ENCODE measurements around the gene SLITRK6. TPM values are rescaled to one million over a fixed set of nuclear protein-coding genes. Genes with fewer than 3 reads are reported as not detected.

Gene SLITRK6, protein sequence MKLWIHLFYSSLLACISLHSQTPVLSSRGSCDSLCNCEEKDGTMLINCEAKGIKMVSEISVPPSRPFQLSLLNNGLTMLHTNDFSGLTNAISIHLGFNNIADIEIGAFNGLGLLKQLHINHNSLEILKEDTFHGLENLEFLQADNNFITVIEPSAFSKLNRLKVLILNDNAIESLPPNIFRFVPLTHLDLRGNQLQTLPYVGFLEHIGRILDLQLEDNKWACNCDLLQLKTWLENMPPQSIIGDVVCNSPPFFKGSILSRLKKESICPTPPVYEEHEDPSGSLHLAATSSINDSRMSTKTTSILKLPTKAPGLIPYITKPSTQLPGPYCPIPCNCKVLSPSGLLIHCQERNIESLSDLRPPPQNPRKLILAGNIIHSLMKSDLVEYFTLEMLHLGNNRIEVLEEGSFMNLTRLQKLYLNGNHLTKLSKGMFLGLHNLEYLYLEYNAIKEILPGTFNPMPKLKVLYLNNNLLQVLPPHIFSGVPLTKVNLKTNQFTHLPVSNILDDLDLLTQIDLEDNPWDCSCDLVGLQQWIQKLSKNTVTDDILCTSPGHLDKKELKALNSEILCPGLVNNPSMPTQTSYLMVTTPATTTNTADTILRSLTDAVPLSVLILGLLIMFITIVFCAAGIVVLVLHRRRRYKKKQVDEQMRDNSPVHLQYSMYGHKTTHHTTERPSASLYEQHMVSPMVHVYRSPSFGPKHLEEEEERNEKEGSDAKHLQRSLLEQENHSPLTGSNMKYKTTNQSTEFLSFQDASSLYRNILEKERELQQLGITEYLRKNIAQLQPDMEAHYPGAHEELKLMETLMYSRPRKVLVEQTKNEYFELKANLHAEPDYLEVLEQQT
- total RNA-seq: not detected

DNA sequence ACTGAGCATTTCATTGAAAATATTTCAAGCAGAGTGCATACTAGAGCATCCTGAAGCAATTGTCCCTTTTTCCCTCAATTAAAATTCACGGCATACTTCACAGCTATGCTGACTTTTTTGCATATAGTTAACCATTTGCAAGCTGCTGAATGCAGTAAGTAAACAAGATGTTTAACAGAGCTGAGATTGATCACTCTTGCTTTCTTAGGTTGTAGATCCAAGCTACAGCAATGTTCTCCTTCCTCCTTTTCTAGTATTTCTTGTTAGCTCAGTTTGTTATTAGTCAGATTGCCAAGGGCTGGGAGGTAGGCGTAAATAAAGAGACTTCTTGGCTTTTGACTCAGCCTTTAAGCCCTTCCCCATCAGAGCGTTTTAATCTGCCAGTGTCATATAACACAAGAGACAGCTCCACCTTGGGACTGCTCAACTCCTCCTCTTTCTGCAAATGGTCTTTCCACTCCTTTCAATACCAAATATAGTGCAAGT is at the start of gene SLITRK6:
TSS of gene SLITRK6 (minus strand) at position 323 of the 486 bp plus-strand sequence. CDS start 2,911 bp downstream, outside the sequence.
- POLR2A ChIA-PET: no interaction called here
- Mint-ChIP-seq H3K27ac (no peak within 1 kb of the TSS), H3K4me1 (ENCODE audit: low read depth) (no peaks in the 10 kb centered on the region), H3K36me3 (no peaks in the 10 kb centered on the region), H3K27me3 (no peaks in the 10 kb centered on the region), H3K4me3 (no peak within 1 kb of the TSS), H3K9me3 (no peaks in the 10 kb centered on the region)
- CTCF ChIA-PET: no interaction called here
- intact Hi-C loops (cut with micrococcal nuclease): no loop called here
- no peak for DNase-seq

DNA sequence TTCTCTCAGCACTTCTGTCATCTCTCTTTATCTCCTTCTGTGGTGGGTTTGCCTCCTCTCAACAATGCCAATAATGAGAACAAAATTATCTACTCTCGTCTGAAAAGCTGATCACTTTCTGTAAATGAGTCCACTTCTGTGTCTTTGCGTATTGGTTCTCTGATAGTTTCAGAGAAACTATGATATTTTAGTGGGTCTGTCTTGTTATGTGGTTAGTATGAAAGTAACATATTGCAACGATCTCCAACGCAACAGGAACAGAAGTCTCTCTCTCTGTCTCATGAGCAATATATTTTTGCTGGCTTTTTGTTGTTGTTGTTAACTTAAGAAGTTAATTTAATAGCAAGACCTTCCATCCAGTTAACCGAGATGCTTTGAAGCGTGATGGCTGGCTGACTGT is 47.8 kb upstream of the SLITRK6 start:
- ChIA-PET CTCF (no interaction called here), POLR2A (no interaction called here)
- H3K9me3 Mint-ChIP-seq: peaks cover 24% of the 10 kb centered on the region
- intact Hi-C loops (cut with micrococcal nuclease): no loop called here
- no peak for DNase-seq
- H3K36me3 Mint-ChIP-seq: no peaks in the 10 kb centered on the region
- H3K4me3 Mint-ChIP-seq: no peak overlapping the region
- no peak overlapping the region for H3K27ac Mint-ChIP-seq
- no peaks in the 10 kb centered on the region for H3K4me1 Mint-ChIP-seq (ENCODE audit: low read depth)
- no peaks in the 10 kb centered on the region for H3K27me3 Mint-ChIP-seq

DNA sequence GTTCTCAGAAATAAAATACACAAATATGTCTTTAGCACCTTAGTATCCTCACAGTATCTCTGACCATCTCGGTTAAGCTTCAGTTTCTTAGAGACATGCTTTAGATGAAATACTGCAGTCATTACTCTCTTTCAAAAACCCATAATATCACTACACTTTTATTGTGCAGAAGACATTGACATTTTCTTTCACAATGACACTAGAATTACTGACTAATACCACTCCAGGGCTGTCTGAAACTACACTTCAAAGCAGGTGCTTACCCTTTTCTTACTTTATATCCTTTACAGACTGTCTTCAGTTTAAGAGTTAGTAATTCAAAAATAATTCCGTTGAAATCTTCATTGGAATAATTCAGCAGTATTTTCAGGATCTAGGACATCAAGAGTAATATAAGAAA is 42.2 kb upstream of the SLITRK6 start:
- POLR2A ChIA-PET: no interaction called here
- CTCF ChIA-PET: no interaction called here

DNA sequence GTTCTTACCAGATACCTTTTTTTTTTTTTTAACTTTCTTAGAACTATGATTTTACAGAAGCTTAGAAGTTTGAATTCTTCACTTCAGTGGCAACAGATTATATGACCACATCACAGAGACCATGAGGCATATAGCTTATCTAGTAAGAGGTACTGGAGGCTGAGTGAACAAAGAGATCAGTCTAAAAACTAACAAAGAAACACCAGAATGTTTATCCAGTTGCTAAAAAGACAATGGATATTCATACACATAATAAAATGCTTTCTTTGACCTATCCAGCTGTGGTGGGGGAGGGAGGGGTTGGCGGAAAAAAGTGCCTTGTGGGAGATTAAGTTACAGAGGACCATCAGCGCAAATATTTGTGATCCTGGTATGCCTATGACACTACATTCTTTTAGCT is 34.7 kb upstream of the SLITRK6 start:
- no peak overlapping the region for H3K27ac Mint-ChIP-seq

More for the DNA sequence above, 42.2 kb upstream of the SLITRK6 start:
- no peaks in the 10 kb centered on the region for H3K4me1 Mint-ChIP-seq (ENCODE audit: low read depth)
- DNase-seq: no peak
- peaks cover 4% of the 10 kb centered on the region for H3K9me3 Mint-ChIP-seq
- H3K36me3 Mint-ChIP-seq: no peaks in the 10 kb centered on the region
- intact Hi-C loops (cut with micrococcal nuclease): no loop called here
- no peak overlapping the region for H3K27ac Mint-ChIP-seq
- H3K4me3 Mint-ChIP-seq: no peak overlapping the region
- H3K27me3 Mint-ChIP-seq: no peaks in the 10 kb centered on the region

DNA sequence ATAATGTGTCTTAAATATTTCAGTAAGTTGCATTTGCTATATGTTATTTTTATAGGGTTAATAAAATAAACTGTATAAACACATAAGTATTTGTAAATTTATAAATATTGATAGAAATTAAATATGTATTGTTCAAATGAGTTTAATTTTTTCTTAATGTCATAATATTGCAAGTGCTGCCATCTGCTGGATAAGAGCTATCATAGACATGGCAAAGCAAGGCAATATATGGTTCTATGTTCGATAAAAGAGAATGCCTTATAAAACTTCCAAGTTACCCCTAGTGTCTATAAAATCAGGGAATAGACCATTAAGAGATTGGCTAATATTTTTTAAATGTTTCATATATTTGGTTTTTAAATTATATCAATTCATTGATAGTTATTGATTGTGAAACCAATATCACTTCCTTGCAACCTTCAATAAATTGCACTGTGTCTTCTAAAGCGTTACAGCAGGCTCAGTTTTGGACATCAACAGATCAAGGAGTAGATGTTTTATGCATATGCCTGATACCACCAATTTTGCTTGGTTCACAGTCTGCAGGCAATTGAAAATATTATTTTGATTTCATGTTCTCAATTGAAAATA is 29.0 kb upstream of the SLITRK6 start:
- Mint-ChIP-seq H3K36me3 (no peaks in the 10 kb centered on the region), H3K27me3 (no peaks in the 10 kb centered on the region), H3K9me3 (no peaks in the 10 kb centered on the region), H3K4me3 (no peak overlapping the region), H3K27ac (no peak overlapping the region), H3K4me1 (ENCODE audit: low read depth) (no peaks in the 10 kb centered on the region)
- intact Hi-C loops (cut with micrococcal nuclease): loop anchor here (1.0 kb wide), 1 partner anchor 932 kb away; no protein-coding TSS in a partner anchor
- POLR2A ChIA-PET: no interaction called here
- DNase-seq: no peak
- CTCF ChIA-PET: interaction anchor here (0.7 to 1.4 kb wide), 7 partner anchors 11 to 931 kb away, joined by 3 to 4 read pairs (median 3); no protein-coding TSS in a partner anchor

More for the DNA sequence above, 34.7 kb upstream of the SLITRK6 start:
- POLR2A ChIA-PET: no interaction called here
- CTCF ChIA-PET: no interaction called here
- no peaks in the 10 kb centered on the region for H3K36me3 Mint-ChIP-seq
- no peaks in the 10 kb centered on the region for H3K4me1 Mint-ChIP-seq (ENCODE audit: low read depth)
- intact Hi-C loops (cut with micrococcal nuclease): no loop called here
- H3K4me3 Mint-ChIP-seq: no peak overlapping the region
- no peaks in the 10 kb centered on the region for H3K9me3 Mint-ChIP-seq
- no peaks in the 10 kb centered on the region for H3K27me3 Mint-ChIP-seq
- no peak for DNase-seq

DNA sequence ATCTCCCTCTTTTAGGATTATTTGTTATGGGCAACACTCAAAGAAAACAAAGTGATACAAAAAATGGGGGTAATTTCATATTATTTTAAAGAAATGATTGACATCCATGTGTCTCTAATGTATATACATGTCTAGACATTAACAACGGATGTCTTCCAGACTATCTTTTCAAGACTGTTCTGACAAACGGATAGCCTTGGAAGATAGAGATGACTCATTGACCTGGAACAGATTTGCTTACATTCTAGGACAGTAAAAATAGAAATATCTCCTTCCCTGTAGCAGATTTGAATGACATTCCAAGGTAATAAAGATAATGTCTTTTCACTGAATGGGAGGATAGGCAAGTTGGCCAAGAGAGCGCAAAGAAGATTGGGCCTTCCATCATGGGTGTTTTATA is 26.2 kb upstream of the SLITRK6 start:
- intact Hi-C loops (cut with micrococcal nuclease): no loop called here
- ChIA-PET CTCF (no interaction called here), POLR2A (no interaction called here)
- DNase-seq: no peak
- Mint-ChIP-seq H3K27me3 (no peaks in the 10 kb centered on the region), H3K9me3 (no peaks in the 10 kb centered on the region), H3K36me3 (no peaks in the 10 kb centered on the region), H3K27ac (no peak overlapping the region), H3K4me3 (no peak overlapping the region), H3K4me1 (ENCODE audit: low read depth) (no peaks in the 10 kb centered on the region)

DNA sequence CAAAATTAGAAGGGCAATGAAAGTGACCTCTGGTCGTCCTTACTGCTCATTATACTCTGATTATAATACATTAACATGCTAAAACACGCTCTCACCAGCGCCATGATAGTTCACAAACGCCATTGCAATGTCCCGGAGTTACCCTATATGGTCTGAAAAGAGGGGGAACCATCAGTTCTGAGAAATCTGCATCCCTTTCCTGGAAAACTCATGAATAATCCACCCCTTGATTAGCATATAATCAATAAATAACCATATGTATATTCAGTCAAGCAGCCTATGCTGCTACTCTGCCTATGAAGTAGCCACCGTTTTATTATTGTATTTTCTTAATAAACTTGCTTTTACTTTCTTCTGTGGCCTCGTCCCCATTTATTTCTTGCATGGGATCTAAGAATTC is 24.6 kb upstream of the SLITRK6 start:
- no peak for DNase-seq
- H3K4me3 Mint-ChIP-seq: no peak overlapping the region
- no peaks in the 10 kb centered on the region for H3K36me3 Mint-ChIP-seq
- H3K27me3 Mint-ChIP-seq: no peaks in the 10 kb centered on the region
- H3K9me3 Mint-ChIP-seq: no peaks in the 10 kb centered on the region
- no peaks in the 10 kb centered on the region for H3K4me1 Mint-ChIP-seq (ENCODE audit: low read depth)
- intact Hi-C loops (cut with micrococcal nuclease): no loop called here
- POLR2A ChIA-PET: no interaction called here
- no peak overlapping the region for H3K27ac Mint-ChIP-seq
- CTCF ChIA-PET: no interaction called here

DNA sequence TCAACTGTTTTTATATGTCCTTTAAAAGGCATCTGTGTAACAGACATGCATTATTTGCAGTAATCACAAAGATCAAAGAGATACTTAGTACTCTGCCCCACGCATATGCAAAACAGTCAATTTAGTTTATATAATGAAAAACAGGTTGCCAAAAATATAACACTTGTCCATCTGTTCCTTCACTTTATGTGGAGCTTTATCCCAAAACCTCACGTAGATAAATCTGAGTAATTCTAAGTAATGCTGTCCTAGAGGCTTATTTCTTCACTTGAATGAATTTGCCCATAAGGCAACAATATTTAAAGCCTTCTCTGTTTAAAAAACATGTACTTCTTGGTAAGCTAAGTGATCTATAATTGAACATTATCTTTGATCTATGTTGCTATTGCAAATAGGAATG is 20.3 kb upstream of the SLITRK6 start:
- ChIA-PET POLR2A (no interaction called here), CTCF (no interaction called here)
- intact Hi-C loops (cut with micrococcal nuclease): no loop called here
- Mint-ChIP-seq H3K36me3 (no peaks in the 10 kb centered on the region), H3K4me1 (ENCODE audit: low read depth) (no peaks in the 10 kb centered on the region), H3K27me3 (no peaks in the 10 kb centered on the region), H3K27ac (no peak overlapping the region), H3K9me3 (peaks cover 2% of the 10 kb centered on the region), H3K4me3 (no peak overlapping the region)
- DNase-seq: no peak

DNA sequence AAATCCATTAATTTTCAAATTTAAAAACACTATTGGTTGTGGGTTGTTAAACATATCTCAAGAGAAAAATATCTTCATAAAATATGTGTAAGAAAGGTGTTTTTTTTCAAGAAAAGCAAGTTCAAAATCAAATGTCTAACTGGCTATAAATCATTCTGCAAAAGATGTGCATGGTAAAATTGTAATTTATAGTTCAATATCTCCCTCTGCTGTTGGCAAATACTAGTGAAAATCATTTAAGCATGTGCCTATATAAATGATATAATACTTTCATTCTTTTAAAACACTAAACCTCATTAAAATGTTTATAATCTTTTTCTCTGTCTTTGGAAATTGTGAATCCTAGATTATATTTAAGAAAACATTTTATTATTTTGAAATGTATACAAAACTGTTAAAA is 17.2 kb upstream of the SLITRK6 start:
- H3K27me3 Mint-ChIP-seq: no peaks in the 10 kb centered on the region
- no peak overlapping the region for H3K4me3 Mint-ChIP-seq
- no peak overlapping the region for H3K27ac Mint-ChIP-seq
- intact Hi-C loops (cut with micrococcal nuclease): no loop called here
- no peaks in the 10 kb centered on the region for H3K36me3 Mint-ChIP-seq
- DNase-seq: no peak
- POLR2A ChIA-PET: no interaction called here
- H3K4me1 Mint-ChIP-seq (ENCODE audit: low read depth): no peaks in the 10 kb centered on the region
- CTCF ChIA-PET: no interaction called here
- peaks cover 3% of the 10 kb centered on the region for H3K9me3 Mint-ChIP-seq

DNA sequence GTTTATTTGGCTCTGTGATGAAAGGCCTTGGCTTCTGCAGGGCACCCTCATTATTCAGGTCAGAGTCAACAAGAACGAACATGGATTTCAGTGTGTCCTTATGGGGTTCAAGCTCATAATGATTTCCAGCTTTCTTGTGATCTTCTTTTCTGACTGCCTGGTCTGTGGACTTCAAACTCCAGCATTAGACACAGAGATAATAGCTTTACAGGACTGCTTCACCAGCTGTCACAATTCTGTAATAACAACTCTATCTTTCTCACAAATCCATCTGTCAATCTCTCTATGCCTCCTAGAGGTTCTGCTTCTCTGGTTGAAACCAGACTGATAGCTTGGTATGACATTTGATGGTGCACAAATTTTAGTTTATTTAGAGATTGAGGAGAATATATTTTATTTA is 13.1 kb upstream of the SLITRK6 start:
- Mint-ChIP-seq H3K4me3 (no peak overlapping the region), H3K9me3 (peaks cover 3% of the 10 kb centered on the region), H3K27ac (no peak overlapping the region), H3K4me1 (ENCODE audit: low read depth) (no peaks in the 10 kb centered on the region), H3K27me3 (no peaks in the 10 kb centered on the region), H3K36me3 (no peaks in the 10 kb centered on the region)
- ChIA-PET POLR2A (no interaction called here), CTCF (no interaction called here)
- intact Hi-C loops (cut with micrococcal nuclease): no loop called here
- no peak for DNase-seq

DNA sequence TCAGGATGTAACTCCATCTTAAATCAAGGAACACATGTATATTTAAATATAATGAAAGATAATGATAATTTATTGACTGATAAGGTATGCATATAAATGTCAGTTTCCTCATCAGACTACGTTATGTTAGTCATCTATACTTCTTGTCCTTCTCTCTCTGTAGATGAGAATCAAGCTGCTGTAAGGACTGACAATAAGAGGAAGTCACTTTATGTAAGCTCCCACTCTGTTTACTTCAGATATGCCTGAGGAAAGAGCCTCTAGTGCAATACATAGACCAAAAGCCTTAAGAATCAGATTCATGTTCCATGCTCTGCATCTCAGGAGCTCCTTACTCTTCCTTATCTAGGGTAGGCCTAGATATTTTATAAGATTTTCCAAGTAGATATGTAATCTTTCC is 9.6 kb upstream of the SLITRK6 start:
- Mint-ChIP-seq H3K27me3 (no peaks in the 10 kb centered on the region), H3K4me3 (no peak overlapping the region), H3K9me3 (no peaks in the 10 kb centered on the region), H3K27ac (no peak overlapping the region), H3K36me3 (no peaks in the 10 kb centered on the region), H3K4me1 (ENCODE audit: low read depth) (no peaks in the 10 kb centered on the region)
- intact Hi-C loops (cut with micrococcal nuclease): no loop called here
- no peak for DNase-seq
- ChIA-PET POLR2A (no interaction called here), CTCF (no interaction called here)

DNA sequence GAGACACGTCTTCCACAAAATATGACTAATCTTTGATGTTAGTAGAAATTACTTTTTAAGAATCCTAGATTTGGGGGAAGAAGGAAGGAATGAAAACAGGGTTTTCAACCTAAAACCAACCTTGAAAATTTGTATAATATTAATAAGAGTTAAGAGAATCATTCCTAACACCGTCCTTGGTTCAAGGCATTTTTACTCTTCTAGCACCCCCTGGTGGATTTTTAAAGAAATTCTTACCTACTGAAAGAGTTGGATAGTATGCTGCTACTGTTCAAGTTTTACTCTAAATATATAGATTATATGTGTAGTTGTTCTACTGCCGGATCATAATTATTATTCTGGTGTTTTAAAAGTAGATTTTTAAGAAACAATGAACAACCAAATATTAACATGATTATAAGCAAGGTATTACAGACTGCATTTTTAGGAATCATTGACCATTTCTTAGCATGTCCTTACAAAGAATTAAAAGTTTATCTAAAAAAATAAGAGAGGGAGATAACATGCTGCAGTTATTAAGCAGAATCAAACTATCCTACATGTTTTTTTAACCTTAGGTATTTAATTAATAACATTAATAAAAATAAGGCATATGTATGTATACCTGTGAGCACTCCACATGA is 7.4 kb upstream of the SLITRK6 start:
- intact Hi-C loops (cut with micrococcal nuclease): loop anchor here (1.0 kb wide), 1 partner anchor 910 kb away; no protein-coding TSS in a partner anchor
- no peaks in the 10 kb centered on the region for H3K36me3 Mint-ChIP-seq
- H3K27me3 Mint-ChIP-seq: no peaks in the 10 kb centered on the region
- POLR2A ChIA-PET: no interaction called here
- DNase-seq: no peak
- H3K4me1 Mint-ChIP-seq (ENCODE audit: low read depth): no peaks in the 10 kb centered on the region
- H3K4me3 Mint-ChIP-seq: no peak overlapping the region
- CTCF ChIA-PET: interaction anchor here (1.4 to 2.3 kb wide), 2 partner anchors 44 to 910 kb away, joined by 3 to 6 read pairs; no protein-coding TSS in a partner anchor
- no peak overlapping the region for H3K27ac Mint-ChIP-seq
- no peaks in the 10 kb centered on the region for H3K9me3 Mint-ChIP-seq

All from activated CD4-positive, alpha-beta memory T cell treated with anti-CD3 and anti-CD28 coated beads for 36 hours (primary cell).